Upper lobe of right lung (tissue), 1 donor: ENCODE data around the gene ADAP2. TPM values are rescaled to one million over a fixed set of nuclear protein-coding genes. Genes with fewer than 3 reads are reported as not detected.

Experiments
- ATAC-seq: fragments of 200-7000 bp; cut with Tn5 transposase; one replicate; pipeline ENCODE4 v1.9.1; 2020; ENCODE audit warnings: mild to moderate bottlenecking, moderate library complexity
- DNase-seq: peaks from one replicate; pipeline ENCODE4 v3.0.0-alpha.2; 2020
- H3K27ac ChIP-seq: fragments of 200-600 bp; one replicate; pipeline ENCODE4 v1.8.0; 2022
- H3K27me3 ChIP-seq: fragments of 200-600 bp; one replicate; pipeline ENCODE4 v1.8.0; 2022; ENCODE audit warnings: mild to moderate bottlenecking
- H3K36me3 ChIP-seq: fragments of 200-600 bp; one replicate; pipeline ENCODE4 v1.8.0; 2022
- H3K4me1 ChIP-seq: fragments of 200-600 bp; one replicate; pipeline ENCODE4 v1.8.0; 2022
- H3K4me3 ChIP-seq: fragments of 200-600 bp; one replicate; pipeline ENCODE4 v1.8.0; 2022; ENCODE audit warnings: mild to moderate bottlenecking
- H3K9me3 ChIP-seq: fragments of 200-600 bp; one replicate; pipeline ENCODE4 v1.8.0; 2022
- CTCF ChIP-seq: fragments of 200-600 bp; IDR thresholded peaks from one replicate; pipeline ENCODE4 v1.8.0; 2022; ENCODE audit warnings: antibody characterized with exemption
- intact Hi-C: fragments of 100-400 bp; cut with DNase I; formaldehyde crosslinking; loops from one replicate; pipeline ENCODE4 v1.11.0; 2022
- total RNA-seq: library from RNA; stranded (reverse); fragmentation: NEBNext Ultra II Directional; extraction: Animal tissue kit (Norgen Biotek cat#: 25700); gene quantifications from one replicate; pipeline ENCODE4 v1.2.1, GENCODE V29; 2021
- donor health status: DM: no; HTN: yes; CAD: no; lungs with severe emphysema.

ADAP2 gene
- total RNA-seq, 1 donor from 2014 or later, result 19.8 TPM

- peaks cover 3% of the 10 kb centered on the region for H3K4me1 ChIP-seq
- H3K9me3 ChIP-seq, result no peaks in the 10 kb centered on the region
- DNase-seq (peak; percentile 88), ATAC-seq (peak; percentile 93)
- TF ChIP-seq CTCF, result no peak
- no peaks in the 10 kb centered on the region for H3K27me3 ChIP-seq
- H3K27ac ChIP-seq, result peak overlapping the region; percentile 83
- peak overlapping the region; percentile 66 for H3K4me3 ChIP-seq
- no peaks in the 10 kb centered on the region for H3K36me3 ChIP-seq
- intact Hi-C loops, result no loop called here
These were observed 86.8 kb downstream of the ADAP2 start for GRCh38 chr17:31008374-31009041.

Other genes starting within 250 kb of the ADAP2 start
- 20.1 TPM for gene CRLF3, start 97.3 kb upstream of the ADAP2 start, total RNA-seq
- 1.1 TPM for gene ATAD5, start 90.0 kb upstream of the ADAP2 start, total RNA-seq
- gene TEFM, start 15.7 kb upstream of the ADAP2 start, total RNA-seq, result 14.7 TPM
- 25.3 TPM for gene RNF135, start 49.1 kb downstream of the ADAP2 start, total RNA-seq
- gene NF1, start 173.0 kb downstream of the ADAP2 start, total RNA-seq, result 61.6 TPM